Calu3 (cell line): ENCODE data around the gene GADL1. TPM values are rescaled to one million over a fixed set of nuclear protein-coding genes. Genes with fewer than 3 reads are reported as not detected.

Experiments
- BruUV-seq: library from RNA; stranded (reverse); fragments of 400-500 nt; replicated peaks from 2 replicates; lab custom pipeline; 2021; lab: Mats Ljungman, UMichigan
- CTCF ChIA-PET: fragments of 300-600 bp; sonication (Branson Sonifier 250); formaldehyde crosslinking; loops from one replicate; lab custom pipeline; 2022; ENCODE audit warnings: antibody characterized with exemption; lab: Charles Lee
- DNase-seq: peaks from one replicate; pipeline ENCODE4 v3.0.0; 2022
- H3K27ac Mint-ChIP-seq: one replicate; pipeline ENCODE4 v1.8.0; 2022; ENCODE audit warnings: mixed read lengths; ENCODE audit not compliant: unreplicated experiment
- H3K27me3 Mint-ChIP-seq: one replicate; pipeline ENCODE4 v1.8.0; 2022; ENCODE audit warnings: mixed read lengths; ENCODE audit not compliant: unreplicated experiment
- H3K36me3 Mint-ChIP-seq: one replicate; pipeline ENCODE4 v1.8.0; 2022; ENCODE audit warnings: mild to moderate bottlenecking, moderate library complexity, mixed read lengths; ENCODE audit not compliant: insufficient read depth, unreplicated experiment
- H3K4me1 Mint-ChIP-seq: one replicate; pipeline ENCODE4 v1.8.0; 2022; ENCODE audit warnings: mild to moderate bottlenecking, low read depth, mixed read lengths; ENCODE audit not compliant: unreplicated experiment
- H3K4me3 Mint-ChIP-seq: one replicate; pipeline ENCODE4 v1.8.0; 2022; ENCODE audit warnings: mild to moderate bottlenecking, low read depth, moderate library complexity, mixed read lengths; ENCODE audit not compliant: unreplicated experiment
- H3K9me3 Mint-ChIP-seq: one replicate; pipeline ENCODE4 v1.8.0; 2022; ENCODE audit warnings: low read depth, mixed read lengths; ENCODE audit not compliant: unreplicated experiment
- intact Hi-C: fragments of 100-400 bp; cut with micrococcal nuclease; formaldehyde crosslinking; loops from one replicate; pipeline ENCODE4 v1.10.0; 2022; ENCODE audit not compliant: unreplicated experiment
- total RNA-seq: library from RNA; stranded (reverse); gene quantifications from 2 replicates; pipeline ENCODE4 v1.2.3, GENCODE V29; 2022
- TF ChIP-seq, protein P1 (sequence below): fragments of 200-600 bp; IDR thresholded peaks from one replicate; pipeline ENCODE4 v1.8.0; 2022; ENCODE audit warnings: antibody characterized with exemption; ENCODE audit not compliant: unreplicated experiment

GADL1 gene
- total RNA-seq, 1 experiment from 2014 or later: not detected

GRCh38 chr3:30836141-30836540, 58.3 kb downstream of the GADL1 start:
- Mint-ChIP-seq H3K4me3 (no peak overlapping the region), H3K27me3 (peaks cover 41% of the 10 kb centered on the region), H3K36me3 (no peaks in the 10 kb centered on the region), H3K9me3 (no peaks in the 10 kb centered on the region), H3K4me1 (no peaks in the 10 kb centered on the region), H3K27ac (no peak overlapping the region)
- CTCF ChIA-PET: interaction anchor here (0.7 kb wide), 1 partner anchor 87 kb away, joined by 5 read pairs; no protein-coding TSS in a partner anchor
- intact Hi-C loops: no loop called here
- TF ChIP-seq, protein P1, sequence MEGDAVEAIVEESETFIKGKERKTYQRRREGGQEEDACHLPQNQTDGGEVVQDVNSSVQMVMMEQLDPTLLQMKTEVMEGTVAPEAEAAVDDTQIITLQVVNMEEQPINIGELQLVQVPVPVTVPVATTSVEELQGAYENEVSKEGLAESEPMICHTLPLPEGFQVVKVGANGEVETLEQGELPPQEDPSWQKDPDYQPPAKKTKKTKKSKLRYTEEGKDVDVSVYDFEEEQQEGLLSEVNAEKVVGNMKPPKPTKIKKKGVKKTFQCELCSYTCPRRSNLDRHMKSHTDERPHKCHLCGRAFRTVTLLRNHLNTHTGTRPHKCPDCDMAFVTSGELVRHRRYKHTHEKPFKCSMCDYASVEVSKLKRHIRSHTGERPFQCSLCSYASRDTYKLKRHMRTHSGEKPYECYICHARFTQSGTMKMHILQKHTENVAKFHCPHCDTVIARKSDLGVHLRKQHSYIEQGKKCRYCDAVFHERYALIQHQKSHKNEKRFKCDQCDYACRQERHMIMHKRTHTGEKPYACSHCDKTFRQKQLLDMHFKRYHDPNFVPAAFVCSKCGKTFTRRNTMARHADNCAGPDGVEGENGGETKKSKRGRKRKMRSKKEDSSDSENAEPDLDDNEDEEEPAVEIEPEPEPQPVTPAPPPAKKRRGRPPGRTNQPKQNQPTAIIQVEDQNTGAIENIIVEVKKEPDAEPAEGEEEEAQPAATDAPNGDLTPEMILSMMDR: no peak
- no TSS peak for BruUV-seq
- DNase-seq: no peak

GRCh38 chr3:30835667-30836066, 58.8 kb downstream of the GADL1 start:
- TF ChIP-seq, protein P1: no peak
- no TSS peak for BruUV-seq
- Mint-ChIP-seq H3K4me3 (no peak overlapping the region), H3K9me3 (no peaks in the 10 kb centered on the region), H3K27ac (no peak overlapping the region), H3K36me3 (no peaks in the 10 kb centered on the region), H3K27me3 (peaks cover 44% of the 10 kb centered on the region), H3K4me1 (no peaks in the 10 kb centered on the region)
- CTCF ChIA-PET: no interaction called here
- DNase-seq: no peak
- intact Hi-C loops: no loop called here

DNA sequence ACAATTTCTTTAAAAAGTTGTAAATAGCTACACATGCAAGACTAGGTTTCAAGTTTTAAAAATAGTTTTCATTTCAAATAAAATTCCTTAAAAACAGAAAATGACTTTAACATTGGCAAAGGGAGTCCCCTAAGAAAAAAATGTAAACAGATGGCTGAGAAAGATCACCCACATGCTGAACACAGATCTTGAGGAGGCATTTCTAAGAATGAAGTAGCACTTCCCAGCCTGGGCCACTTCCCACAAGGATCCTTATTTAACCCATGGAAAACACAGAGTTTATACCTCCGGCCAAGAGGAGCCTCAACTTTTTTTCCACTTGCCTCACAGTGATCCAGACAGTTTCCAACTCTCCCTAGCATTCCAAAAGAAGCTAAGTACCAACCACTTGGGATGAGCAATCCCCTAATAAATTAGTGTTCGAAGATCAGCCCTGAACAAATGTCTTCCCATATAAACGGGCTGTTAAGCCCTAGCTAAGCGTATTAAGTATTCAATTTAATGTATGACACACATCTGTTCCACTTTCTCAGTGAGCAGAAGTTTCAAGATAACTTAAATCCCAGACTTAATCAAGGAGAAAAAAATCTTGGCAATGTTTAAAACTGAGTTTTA, 61.4 kb downstream of the GADL1 start:
- no peak for DNase-seq
- TF ChIP-seq, protein P1: no peak
- H3K27me3 Mint-ChIP-seq: peaks cover 29% of the 10 kb centered on the region
- no TSS peak for BruUV-seq
- H3K27ac Mint-ChIP-seq: no peak overlapping the region
- CTCF ChIA-PET: no interaction called here
- H3K4me3 Mint-ChIP-seq: no peak overlapping the region
- H3K9me3 Mint-ChIP-seq: no peaks in the 10 kb centered on the region
- intact Hi-C loops: no loop called here
- no peaks in the 10 kb centered on the region for H3K36me3 Mint-ChIP-seq
- H3K4me1 Mint-ChIP-seq: no peaks in the 10 kb centered on the region

GRCh38 chr3:30827080-30827479, 67.4 kb downstream of the GADL1 start:
- Mint-ChIP-seq H3K27me3 (peaks cover 11% of the 10 kb centered on the region), H3K4me1 (no peaks in the 10 kb centered on the region), H3K27ac (no peak overlapping the region), H3K4me3 (no peak overlapping the region), H3K36me3 (no peaks in the 10 kb centered on the region), H3K9me3 (no peaks in the 10 kb centered on the region)
- intact Hi-C loops: no loop called here
- CTCF ChIA-PET: no interaction called here
- no peak for DNase-seq
- TF ChIP-seq, protein P1: no peak
- no TSS peak for BruUV-seq
